Neural progenitor cell (in vitro differentiated cells): ENCODE data around the gene MAGED1.

Experiments used
- EZH2 ChIP-seq: fragments of 200-600 bp; sonication (generic); IDR thresholded peaks from 2 replicates; pipeline ENCODE4 v1.6.1; 2017; ENCODE audit warnings: antibody characterized with exemption, mild to moderate bottlenecking, moderate library complexity
- TF ChIP-seq, protein P1 (sequence below): fragments of 200-600 bp; sonication (generic); IDR thresholded peaks from 2 replicates; pipeline ENCODE4 v1.5.1; 2017; ENCODE audit warnings: antibody characterized with exemption, mild to moderate bottlenecking

DNA sequence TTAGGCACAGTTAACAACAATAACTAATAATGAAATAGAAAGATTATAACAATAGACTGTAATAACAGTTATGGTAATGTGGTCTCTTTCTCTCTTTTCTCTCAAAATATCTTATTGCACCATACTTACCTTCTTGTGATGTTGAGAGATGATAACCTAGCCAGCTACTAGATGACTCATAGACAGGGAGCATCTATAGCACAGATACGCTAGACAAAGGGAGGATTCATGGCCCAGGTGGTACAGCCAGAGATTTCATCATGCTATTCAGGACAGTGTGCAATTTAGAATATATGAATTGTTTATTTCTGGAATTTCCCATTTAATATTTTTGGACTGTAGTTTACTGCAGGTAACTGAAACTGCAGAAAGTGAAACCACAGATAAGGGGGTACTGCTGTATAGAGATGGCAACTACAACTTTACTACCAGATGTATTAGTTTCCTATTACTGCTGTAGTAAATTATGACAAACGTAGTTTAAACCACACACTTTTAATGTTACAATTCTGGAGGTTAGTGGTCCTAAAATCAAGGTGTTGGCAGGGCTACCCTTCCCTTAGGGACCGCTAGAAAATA is 41.8 kb upstream of the MAGED1 start:
- no peak for TF ChIP-seq EZH2
- TF ChIP-seq, protein P1, sequence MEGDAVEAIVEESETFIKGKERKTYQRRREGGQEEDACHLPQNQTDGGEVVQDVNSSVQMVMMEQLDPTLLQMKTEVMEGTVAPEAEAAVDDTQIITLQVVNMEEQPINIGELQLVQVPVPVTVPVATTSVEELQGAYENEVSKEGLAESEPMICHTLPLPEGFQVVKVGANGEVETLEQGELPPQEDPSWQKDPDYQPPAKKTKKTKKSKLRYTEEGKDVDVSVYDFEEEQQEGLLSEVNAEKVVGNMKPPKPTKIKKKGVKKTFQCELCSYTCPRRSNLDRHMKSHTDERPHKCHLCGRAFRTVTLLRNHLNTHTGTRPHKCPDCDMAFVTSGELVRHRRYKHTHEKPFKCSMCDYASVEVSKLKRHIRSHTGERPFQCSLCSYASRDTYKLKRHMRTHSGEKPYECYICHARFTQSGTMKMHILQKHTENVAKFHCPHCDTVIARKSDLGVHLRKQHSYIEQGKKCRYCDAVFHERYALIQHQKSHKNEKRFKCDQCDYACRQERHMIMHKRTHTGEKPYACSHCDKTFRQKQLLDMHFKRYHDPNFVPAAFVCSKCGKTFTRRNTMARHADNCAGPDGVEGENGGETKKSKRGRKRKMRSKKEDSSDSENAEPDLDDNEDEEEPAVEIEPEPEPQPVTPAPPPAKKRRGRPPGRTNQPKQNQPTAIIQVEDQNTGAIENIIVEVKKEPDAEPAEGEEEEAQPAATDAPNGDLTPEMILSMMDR, result no peak
